Measurements from ENCODE around the gene TAAR9. TPM values are rescaled to one million over a fixed set of nuclear protein-coding genes. Genes with fewer than 3 reads are reported as not detected.

TAAR9 gene
- polyA plus RNA-seq, 3 donors: not detected

- H3K36me3 Mint-ChIP-seq: peaks cover 34 to 45% of the 10 kb centered on the region in 2 donors
- peaks cover 25 to 56% of the 10 kb centered on the region in 2 donors for H3K36me3 ChIP-seq (replicated peaks in 1 of 2; ENCODE audit: control insufficient read depth in 1 of 2, insufficient read depth in 2 of 2, low read length in 2 of 2)
- peak overlapping the region in 2 of 7 donors; percentile 0 to 44 for H3K27ac Mint-ChIP-seq
- DNase-seq: no peak
- H2AFZ ChIP-seq (ENCODE audit: insufficient read depth, low read depth, low read length, poor library complexity, severe bottlenecking): no peak overlapping the region
- H3K79me2 ChIP-seq (ENCODE audit: insufficient read depth, low read length): peaks cover 100% of the 10 kb centered on the region
- peaks cover 17 to 24% of the 10 kb centered on the region in 2 donors for H3K4me1 ChIP-seq (ENCODE audit: control insufficient read depth in 1 of 2, insufficient read depth in 2 of 2, low read length in 2 of 2)
- H3K4me3 ChIP-seq (replicated peaks in 1 of 3; ENCODE audit: low read depth in 2 of 3, low read length in 3 of 3): no peak overlapping the region
- TF ChIP-seq, protein P1, sequence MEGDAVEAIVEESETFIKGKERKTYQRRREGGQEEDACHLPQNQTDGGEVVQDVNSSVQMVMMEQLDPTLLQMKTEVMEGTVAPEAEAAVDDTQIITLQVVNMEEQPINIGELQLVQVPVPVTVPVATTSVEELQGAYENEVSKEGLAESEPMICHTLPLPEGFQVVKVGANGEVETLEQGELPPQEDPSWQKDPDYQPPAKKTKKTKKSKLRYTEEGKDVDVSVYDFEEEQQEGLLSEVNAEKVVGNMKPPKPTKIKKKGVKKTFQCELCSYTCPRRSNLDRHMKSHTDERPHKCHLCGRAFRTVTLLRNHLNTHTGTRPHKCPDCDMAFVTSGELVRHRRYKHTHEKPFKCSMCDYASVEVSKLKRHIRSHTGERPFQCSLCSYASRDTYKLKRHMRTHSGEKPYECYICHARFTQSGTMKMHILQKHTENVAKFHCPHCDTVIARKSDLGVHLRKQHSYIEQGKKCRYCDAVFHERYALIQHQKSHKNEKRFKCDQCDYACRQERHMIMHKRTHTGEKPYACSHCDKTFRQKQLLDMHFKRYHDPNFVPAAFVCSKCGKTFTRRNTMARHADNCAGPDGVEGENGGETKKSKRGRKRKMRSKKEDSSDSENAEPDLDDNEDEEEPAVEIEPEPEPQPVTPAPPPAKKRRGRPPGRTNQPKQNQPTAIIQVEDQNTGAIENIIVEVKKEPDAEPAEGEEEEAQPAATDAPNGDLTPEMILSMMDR (IDR thresholded peaks at IDR 0.05): no peak
- H3K4me3 Mint-ChIP-seq: no peak overlapping the region
- peaks cover 64% of the 10 kb centered on the region for H3K4me1 Mint-ChIP-seq
- no peak overlapping the region for H3K9ac ChIP-seq (ENCODE audit: insufficient read depth, low read length, poor library complexity, severe bottlenecking)
- no peaks in the 10 kb centered on the region for H3K27me3 ChIP-seq (ENCODE audit: control insufficient read depth in 2 of 2, insufficient read depth in 2 of 2, low read length in 2 of 2)
- H3K27ac ChIP-seq (ENCODE audit: low read depth in 1 of 2, low read length in 2 of 2): peak overlapping the region in 1 of 2 donors; percentile 32
- no CpG with 5 or more reads among the region's 5 CpGs for WGBS (ENCODE audit: insufficient coverage)
- H3K4me2 ChIP-seq (replicated peaks; ENCODE audit: extremely low read depth, low read length, poor library complexity, severe bottlenecking): no peak overlapping the region
- intact Hi-C loops (cut with micrococcal nuclease): no loop called here
- no peaks in the 10 kb centered on the region for H3K9me3 ChIP-seq (replicated peaks in 1 of 2; ENCODE audit: control insufficient read depth in 1 of 2, insufficient read depth in 1 of 2, low read length in 2 of 2)
- no peaks in the 10 kb centered on the region for H3K9me3 Mint-ChIP-seq
- peaks cover 100% of the 10 kb centered on the region for H4K20me1 ChIP-seq (ENCODE audit: insufficient read depth, low read length)
- no peaks in the 10 kb centered on the region for H3K27me3 Mint-ChIP-seq (ENCODE audit: low read depth in 3 of 3)
Measured at GRCh38 chr6:132506869-132507808, 30.9 kb upstream of the TAAR9 start.

DNA sequence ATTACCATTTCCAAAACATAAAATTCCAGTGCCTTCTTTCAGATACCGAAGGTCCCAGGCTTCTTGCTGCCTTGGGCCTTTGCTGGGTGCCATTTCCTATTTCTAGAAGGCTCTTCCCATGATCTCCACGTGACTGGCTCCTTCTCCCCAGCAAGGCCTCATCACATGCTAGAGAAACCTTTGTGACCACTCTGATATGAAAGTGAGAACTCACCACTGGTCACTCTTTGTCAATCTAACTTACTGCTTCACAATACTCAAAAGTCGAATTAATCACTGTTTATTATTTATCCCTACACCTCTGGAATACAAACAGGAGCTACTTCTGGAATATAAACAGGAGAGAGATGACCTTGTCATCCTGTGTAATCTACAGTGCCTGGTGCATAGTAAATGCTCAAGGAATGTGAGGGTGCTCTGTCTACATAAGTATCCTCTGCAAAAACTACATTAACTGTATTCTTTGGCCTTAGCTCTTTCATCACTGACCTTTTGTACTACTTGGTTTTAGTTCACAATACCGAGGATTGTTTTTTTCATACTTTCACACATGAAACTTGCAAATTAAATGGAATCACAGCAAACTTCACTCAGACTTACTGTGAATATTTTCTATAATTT lies 26.8 kb upstream of the TAAR9 start:
- H3K27ac ChIP-seq (ENCODE audit: low read depth in 1 of 2, low read length in 2 of 2): peak overlapping the region; percentile 45 to 85
- 29% methylated on average over 2 of the region's 4 CpGs for WGBS (ENCODE audit: insufficient coverage)
- Mint-ChIP-seq H3K36me3 (peaks cover 19 to 22% of the 10 kb centered on the region in 2 donors), H3K27me3 (ENCODE audit: low read depth in 3 of 3) (peaks cover 0 to 2% (median 0%) of the 10 kb centered on the region in 3 donors), H3K9me3 (no peaks in the 10 kb centered on the region), H3K4me1 (peaks cover 58% of the 10 kb centered on the region), H3K27ac (peak overlapping the region; percentile 79 to 93 (median 86)), H3K4me3 (peak overlapping the region; percentile 52 to 90)
- TF ChIP-seq, protein P1 (IDR thresholded peaks at IDR 0.05): no peak
- peak overlapping the region; percentile 88 for H3K9ac ChIP-seq (ENCODE audit: insufficient read depth, low read length, poor library complexity, severe bottlenecking)
- H3K27me3 ChIP-seq (ENCODE audit: control insufficient read depth in 2 of 2, insufficient read depth in 2 of 2, low read length in 2 of 2): no peaks in the 10 kb centered on the region
- intact Hi-C loops (cut with micrococcal nuclease): loop anchor here (5.0 to 10.0 kb wide), 2 partner anchors 153 to 301 kb away; partner anchors contain the start of gene RPS12 (in 1 of the 2)
- no peak overlapping the region for H2AFZ ChIP-seq (ENCODE audit: insufficient read depth, low read depth, low read length, poor library complexity, severe bottlenecking)
- peak; percentile 33 to 68 (median 45) for DNase-seq
- H3K4me1 ChIP-seq (ENCODE audit: control insufficient read depth in 1 of 2, insufficient read depth in 2 of 2, low read length in 2 of 2): peaks cover 33 to 42% of the 10 kb centered on the region in 2 donors
- peak overlapping the region; percentile 87 for H3K4me2 ChIP-seq (replicated peaks; ENCODE audit: extremely low read depth, low read length, poor library complexity, severe bottlenecking)
- peak overlapping the region; percentile 81 to 92 (median 84) for H3K4me3 ChIP-seq (replicated peaks in 1 of 3; ENCODE audit: low read depth in 2 of 3, low read length in 3 of 3)
- peaks cover 7 to 24% of the 10 kb centered on the region in 2 donors for H3K36me3 ChIP-seq (replicated peaks in 1 of 2; ENCODE audit: control insufficient read depth in 1 of 2, insufficient read depth in 2 of 2, low read length in 2 of 2)
- H4K20me1 ChIP-seq (ENCODE audit: insufficient read depth, low read length): peaks cover 59% of the 10 kb centered on the region
- H3K9me3 ChIP-seq (replicated peaks in 1 of 2; ENCODE audit: control insufficient read depth in 1 of 2, insufficient read depth in 1 of 2, low read length in 2 of 2): no peaks in the 10 kb centered on the region
- H3K79me2 ChIP-seq (ENCODE audit: insufficient read depth, low read length): peaks cover 67% of the 10 kb centered on the region

Data from CD14-positive monocyte (primary cell).